Prostate gland (tissue), 1 donor: Measurements from ENCODE around the gene SPATA31D4.

Experiments
- POLR2A ChIP-seq: fragments of 450-650 bp; IDR thresholded peaks from one replicate; pipeline ENCODE4 v1.6.1; 2016; ENCODE audit warnings: antibody characterized with exemption, mild to moderate bottlenecking
- POLR2AphosphoS5 ChIP-seq: sonication (generic); formaldehyde crosslinking; IDR thresholded peaks from one replicate; pipeline ENCODE4 v1.6.1; 2017; ENCODE audit warnings: antibody characterized with exemption

DNA sequence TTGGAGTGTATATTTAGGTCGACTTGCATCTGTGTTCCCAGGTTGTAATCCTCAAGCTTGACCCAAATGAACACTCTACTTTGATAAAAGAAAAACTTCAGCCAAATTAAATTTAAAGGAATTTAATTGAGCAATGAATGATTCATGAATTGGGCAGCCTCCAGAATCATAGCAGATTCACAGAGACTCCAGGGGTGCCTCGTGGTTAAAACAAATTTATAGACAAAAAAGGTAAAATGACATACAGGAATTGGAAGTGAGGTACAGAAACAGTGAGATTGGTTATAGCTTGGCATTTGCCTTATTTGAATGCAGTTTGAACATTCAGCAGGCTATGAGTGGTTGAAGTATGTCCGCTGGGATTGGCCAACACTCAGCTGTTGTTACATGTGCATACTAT lies 21.6 kb upstream of the SPATA31D4 start:
- TF ChIP-seq POLR2A (no peak), POLR2AphosphoS5 (no peak)
